Heart left ventricle (tissue), 13 donors: ENCODE data around the gene GFI1B.

Experiments
- POLR2A ChIP-seq, 2 donors: fragments of 450-650 bp; IDR thresholded peaks; one replicate each; pipeline ENCODE4 v1.6.1; 2017; ENCODE audit warnings: antibody characterized with exemption in 2 of 2, mild to moderate bottlenecking in 2 of 2, moderate library complexity in 2 of 2
- TF ChIP-seq, protein P1 (sequence below), 12 donors: fragments of 200-600 bp; sonication (generic) in 4 of 12; IDR thresholded peaks; one replicate each; pipeline versions ENCODE4 v1.5.0 to v1.8.0; 2018 to 2022; ENCODE audit warnings: antibody characterized with exemption in 12 of 12, mild to moderate bottlenecking in 5 of 12
- donor health status: ischemic (EF 13 %, LVEDD 7.1; RV severe dilation, severe dysfunction).
- donor health status: DM: no; HTN: yes; CAD: no.
- donor health status: DM: no; HTN: no; CAD: no.
- donor health status: ischemic (EF 25% LVEDD 6.9; RV normal size, moderate dysfunction).
- donor health status: ischemic (EF 25% LVEDD 5.7; RV mildly dilated, moderate dysfunction).
- donor health status: ischemic (EF 35%, LVEDD 5.7; RV mildly dilated, moderate dysfunction).
- donor health status: nonischemic (EF 11% LVEDD 7.7; RV severe dilation, severe dysfunction).
- donor health status: DM: yes; HTN: yes; CAD: no.
- donor health status: PGD.
- donor health status: ischemic (EF 29% LVEDD 5.4; RV normal size, mild dysfunction).
- donor health status: nonischemic (EF 23%, LVEDD 6.1; RV moderate dilation, normal function).

DNA sequence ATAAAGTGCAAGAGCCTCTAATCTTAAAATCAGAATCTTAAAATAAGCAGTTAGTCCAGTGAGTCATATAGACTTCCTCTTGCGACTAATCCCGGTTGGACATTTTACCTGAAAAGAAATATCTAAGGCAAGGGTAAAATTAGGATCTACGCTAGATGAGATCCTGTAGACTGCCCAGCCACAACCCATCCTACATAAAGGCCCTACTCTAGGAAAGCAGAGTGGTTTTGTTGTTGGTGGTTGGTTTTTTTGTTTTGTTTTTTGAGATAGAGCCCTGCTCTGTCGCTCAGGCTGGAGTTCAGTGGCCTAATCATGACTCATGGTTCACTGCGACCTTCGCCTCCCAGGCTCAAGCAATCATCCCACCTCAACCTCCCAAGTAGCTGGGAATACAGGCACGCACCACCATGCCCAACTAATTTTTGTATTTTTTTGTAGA is 41.0 kb upstream of the GFI1B start:
- TF ChIP-seq, protein P1, sequence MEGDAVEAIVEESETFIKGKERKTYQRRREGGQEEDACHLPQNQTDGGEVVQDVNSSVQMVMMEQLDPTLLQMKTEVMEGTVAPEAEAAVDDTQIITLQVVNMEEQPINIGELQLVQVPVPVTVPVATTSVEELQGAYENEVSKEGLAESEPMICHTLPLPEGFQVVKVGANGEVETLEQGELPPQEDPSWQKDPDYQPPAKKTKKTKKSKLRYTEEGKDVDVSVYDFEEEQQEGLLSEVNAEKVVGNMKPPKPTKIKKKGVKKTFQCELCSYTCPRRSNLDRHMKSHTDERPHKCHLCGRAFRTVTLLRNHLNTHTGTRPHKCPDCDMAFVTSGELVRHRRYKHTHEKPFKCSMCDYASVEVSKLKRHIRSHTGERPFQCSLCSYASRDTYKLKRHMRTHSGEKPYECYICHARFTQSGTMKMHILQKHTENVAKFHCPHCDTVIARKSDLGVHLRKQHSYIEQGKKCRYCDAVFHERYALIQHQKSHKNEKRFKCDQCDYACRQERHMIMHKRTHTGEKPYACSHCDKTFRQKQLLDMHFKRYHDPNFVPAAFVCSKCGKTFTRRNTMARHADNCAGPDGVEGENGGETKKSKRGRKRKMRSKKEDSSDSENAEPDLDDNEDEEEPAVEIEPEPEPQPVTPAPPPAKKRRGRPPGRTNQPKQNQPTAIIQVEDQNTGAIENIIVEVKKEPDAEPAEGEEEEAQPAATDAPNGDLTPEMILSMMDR (IDR thresholded peaks at IDR 0.05) = no peak
- no peak for TF ChIP-seq POLR2A (IDR thresholded peaks at IDR 0.05)
